HepG2 (cell line): ENCODE results near the gene TSPAN3. TPM values are rescaled to one million over a fixed set of nuclear protein-coding genes. Genes with fewer than 3 reads are reported as not detected.

Source experiments
- ATAC-seq: fragments of 200-7000 bp; cut with Tn5 transposase; 3 replicates; pipeline ENCODE4 v1.9.1; 2020; ENCODE audit warnings: mild to moderate bottlenecking, moderate library complexity
- BruUV-seq: library from RNA; stranded (reverse); fragments of 400-500 nt; replicated peaks from 2 replicates; lab custom pipeline; 2021; lab: Mats Ljungman, UMichigan
- CTCF ChIA-PET: fragments of 300-600 bp; formaldehyde crosslinking; extraction: SDS; loops from one replicate; lab custom pipeline; 2021; ENCODE audit warnings: low total read pairs, inconsistent platforms, low intra/inter-chr PET ratio; lab: Yijun Ruan, JAX
- POLR2A ChIA-PET: fragments of 350-600 bp; sonication (Branson Sonifier 250); formaldehyde crosslinking; loops from one replicate; lab custom pipeline; 2020; ENCODE audit warnings: antibody characterized with exemption, inconsistent platforms; lab: Yijun Ruan, JAX
- DNase-seq: peaks from one replicate; pipeline ENCODE4 v3.0.0-alpha.2; 2015; ENCODE audit warnings: low spot score
- FAIRE-seq: peaks from 3 replicates; lab custom pipeline; 2011; peaks lifted over from hg19 to GRCh38; lab: Jason Lieb, UNC
- H2AFZ ChIP-seq: one replicate; pipeline ENCODE4 v1.6.1; 2011; ENCODE audit warnings: low read length, inconsistent platforms
- H3K27ac ChIP-seq: fragments of 300-600 bp; 3 replicates; pipeline ENCODE4 v1.8.0; 2011; ENCODE audit warnings: mixed run types, mild to moderate bottlenecking, mixed read lengths, low read length, inconsistent platforms; ENCODE audit not compliant: insufficient read depth; ENCODE audit errors: extremely low read length
- H3K27me3 ChIP-seq, 2 experiments: fragments of 200-600 bp in 1 of 2; 2 replicates in 1 of 2; 3 replicates in 1 of 2; pipeline versions ENCODE4 v1.6.0 to v1.8.0; 2011; ENCODE audit warnings: low read length in 2 of 2, mild to moderate bottlenecking in 2 of 2, moderate library complexity in 2 of 2, inconsistent platforms in 1 of 2; ENCODE audit not compliant: insufficient read depth in 2 of 2, control insufficient read depth in 1 of 2
- H3K36me3 ChIP-seq, 2 experiments: fragments of 200-600 bp in 1 of 2; replicated peaks in 1 of 2; 2 replicates in 1 of 2; 3 replicates in 1 of 2; pipeline versions ENCODE4 v1.5.1 to v1.8.0; 2011; ENCODE audit warnings: low read length in 2 of 2, inconsistent platforms in 1 of 2; ENCODE audit not compliant: insufficient read depth in 2 of 2, control insufficient read depth in 1 of 2
- H3K4me1 ChIP-seq: 2 replicates; pipeline ENCODE4 v1.5.1; 2012; ENCODE audit warnings: low read length, inconsistent platforms; ENCODE audit not compliant: insufficient read depth
- H3K4me2 ChIP-seq: 2 replicates; pipeline ENCODE4 v1.6.0; 2011; ENCODE audit warnings: low read depth, low read length, inconsistent platforms
- H3K4me3 ChIP-seq, 3 experiments: fragments of 200-600 bp in 1 of 3; sonication (generic), shearing (Covaris generic) in 1 of 3; replicated peaks in 1 of 3; 2 replicates each; pipeline ENCODE4 v1.5.1; 2011 to 2016; ENCODE audit warnings: low read length in 3 of 3, inconsistent platforms in 2 of 3, low read depth in 2 of 3, mild to moderate bottlenecking in 2 of 3, control low read depth in 1 of 3, mixed read lengths in 1 of 3; ENCODE audit not compliant: insufficient read depth in 1 of 3
- H3K79me2 ChIP-seq: one replicate; pipeline ENCODE4 v1.6.1; 2011; ENCODE audit warnings: low read length, inconsistent platforms; ENCODE audit not compliant: insufficient read depth
- H3K9ac ChIP-seq: 2 replicates; pipeline ENCODE4 v1.6.0; 2011; ENCODE audit warnings: mild to moderate bottlenecking, low read depth, low read length, inconsistent platforms; ENCODE audit not compliant: insufficient read depth
- H3K9me3 ChIP-seq: 2 replicates; pipeline ENCODE4 v1.5.1; 2012; ENCODE audit warnings: mild to moderate bottlenecking, low read length
- H4K20me1 ChIP-seq: 2 replicates; pipeline ENCODE4 v1.6.0; 2011; ENCODE audit warnings: inconsistent platforms, mild to moderate bottlenecking, low read length, moderate library complexity; ENCODE audit not compliant: insufficient read depth
- ASH2L ChIP-seq: fragments of 300-600, 200-600 bp; sonication (generic); IDR thresholded peaks from 2 replicates; pipeline ENCODE4 v1.7.0; 2017; ENCODE audit warnings: low read depth, mild to moderate bottlenecking, moderate library complexity, mixed read lengths, low read length; ENCODE audit not compliant: insufficient read length
- ATF2 ChIP-seq: sonication (generic); formaldehyde crosslinking; IDR thresholded peaks from 2 replicates; pipeline ENCODE4 v1.4.0; 2020; ENCODE audit warnings: missing genetic modification reagents
- CREB1 ChIP-seq, 2 experiments: fragments of 450-650 bp in 1 of 2; IDR thresholded peaks; 2 replicates each; pipeline ENCODE4 v1.6.1; 2016 to 2017; ENCODE audit warnings: control low read depth in 1 of 2, mild to moderate bottlenecking in 1 of 2, missing compliant biosample characterization in 1 of 2, missing genetic modification characterization in 1 of 2
- DRAP1 ChIP-seq: IDR thresholded peaks from 2 replicates; pipeline ENCODE4 v1.6.1; 2016; ENCODE audit warnings: missing genetic modification reagents, missing compliant biosample characterization
- ETV6 ChIP-seq: sonication (generic); formaldehyde crosslinking; conservative IDR thresholded peaks from 2 replicates; pipeline ENCODE4 v1.4.0; 2020; ENCODE audit warnings: missing genetic modification reagents
- FOXO1 ChIP-seq: sonication (generic); formaldehyde crosslinking; IDR thresholded peaks from 2 replicates; pipeline ENCODE4 v1.4.0; 2020; ENCODE audit warnings: missing genetic modification reagents
- HNF4G ChIP-seq, 2 experiments: sonication (generic) in 1 of 2; formaldehyde crosslinking in 1 of 2; IDR thresholded peaks; 2 replicates each; pipeline versions ENCODE4 v1.4.0 to v1.6.1; 2011 to 2020; ENCODE audit warnings: borderline replicate concordance in 2 of 2, low read depth in 2 of 2, mild to moderate bottlenecking in 2 of 2, low read length in 1 of 2, missing genetic modification reagents in 1 of 2, moderate library complexity in 1 of 2
- KLF16 ChIP-seq, 2 experiments: sonication (generic) in 1 of 2; formaldehyde crosslinking in 1 of 2; IDR thresholded peaks; 2 replicates each; pipeline versions ENCODE4 v1.6.1 to v1.8.0; 2016 to 2023; ENCODE audit warnings: missing genetic modification reagents in 2 of 2, missing compliant biosample characterization in 1 of 2
- MAF1 ChIP-seq: sonication (generic); formaldehyde crosslinking; IDR thresholded peaks from 2 replicates; pipeline ENCODE4 v1.5.0; 2020; ENCODE audit warnings: missing genetic modification reagents, borderline replicate concordance
- MIER3 ChIP-seq: IDR thresholded peaks from 2 replicates; pipeline ENCODE4 v1.6.1; 2016; ENCODE audit warnings: missing compliant biosample characterization, borderline replicate concordance
- RFX5 ChIP-seq: IDR thresholded peaks from 2 replicates; pipeline ENCODE4 v1.6.1; 2011; ENCODE audit warnings: low read depth, low read length, improper control_type of control experiment
- TCF7L2 ChIP-seq: IDR thresholded peaks from 2 replicates; pipeline ENCODE4 v1.6.1; 2011; ENCODE audit warnings: mild to moderate bottlenecking, low read depth, low read length, moderate library complexity
- TFE3 ChIP-seq: IDR thresholded peaks from 2 replicates; pipeline ENCODE4 v1.6.1; 2016
- ZBTB7A ChIP-seq: sonication (generic); formaldehyde crosslinking; IDR thresholded peaks from 2 replicates; pipeline ENCODE4 v1.8.0; 2022; ENCODE audit warnings: mild to moderate bottlenecking, missing genetic modification reagents
- ZFP82 ChIP-seq: sonication (generic); formaldehyde crosslinking; IDR thresholded peaks from 2 replicates; pipeline ENCODE4 v1.5.1; 2020; ENCODE audit warnings: mild to moderate bottlenecking, missing genetic modification reagents, borderline replicate concordance
- ZNF709 ChIP-seq: sonication (generic); formaldehyde crosslinking; IDR thresholded peaks from 2 replicates; pipeline ENCODE4 v1.5.0; 2020; ENCODE audit warnings: mild to moderate bottlenecking, missing genetic modification reagents
- ZNF770 ChIP-seq: sonication (generic); formaldehyde crosslinking; IDR thresholded peaks from 2 replicates; pipeline ENCODE4 v1.5.0; 2020; ENCODE audit warnings: mild to moderate bottlenecking, missing genetic modification reagents
- ZNF883 ChIP-seq: sonication (generic); formaldehyde crosslinking; IDR thresholded peaks from 2 replicates; pipeline ENCODE4 v1.5.1; 2020; ENCODE audit warnings: mild to moderate bottlenecking, missing genetic modification reagents; ENCODE audit errors: not compliant biosample characterization
- WGBS: methylation state at CpG from one replicate; pipeline ENCODE4 v1.1.6; 2017; ENCODE audit warnings: low lambda C conversion rate; 5-methylcytosine and 5-hydroxymethylcytosine counted together
- in situ Hi-C: cut with HindIII; loops from 2 replicates; pipeline ENCODE4 v1.10.0; 2017; ENCODE audit warnings: low pct_unique_long_range_greater_than_20kb; ENCODE audit not compliant: extremely low pct_ligation_motif_present
- intact Hi-C: fragments of 100-400 bp; cut with micrococcal nuclease; formaldehyde crosslinking; loops from one replicate; pipeline ENCODE4 v1.10.0; 2022; ENCODE audit not compliant: unreplicated experiment
- polyA plus RNA-seq, 8 experiments: library from polyadenylated mRNA; depleted of rRNA in 3 of 8; stranded (reverse) in 7 of 8; unstranded in 1 of 8; fragments of >200 nt; fragmentation: Illumina TruSeq in 4 of 8; extraction: Trizol in 4 of 8; gene quantifications; 2 replicates each; pipeline versions ENCODE4 v1.2.1 to v1.2.3, GENCODE V29; 2011 to 2016; ENCODE audit warnings: low read depth in 4 of 8, missing spikeins in 1 of 8, mixed read lengths in 1 of 8; ENCODE audit not compliant: insufficient read depth in 1 of 8
- total RNA-seq, 5 experiments: library from RNA; depleted of rRNA; stranded (reverse); fragments of >200 nt; fragmentation: Illumina TruSeq; extraction: Trizol; gene quantifications; 2 replicates each; pipeline ENCODE4 v1.2.3, GENCODE V29; 2016; ENCODE audit warnings: low read depth in 1 of 5

TSPAN3 gene
- total and polyA plus RNA-seq, 2 of the 13 experiments (the other 11 are each of a cell fraction or from before 2014, with no cell fraction given), result 167 to 170 TPM

GRCh38 chr15:77040673-77041072 lies 30.2 kb downstream of the TSPAN3 start:
- ChIA-PET POLR2A (no interaction called here), CTCF (no interaction called here)
- no peaks in the 10 kb centered on the region for H4K20me1 ChIP-seq
- H3K27ac ChIP-seq, result no peak overlapping the region
- intact Hi-C loops, result no loop called here
- no peaks in the 10 kb centered on the region for H3K4me1 ChIP-seq
- in situ Hi-C loops, result no loop called here
- H3K4me2 ChIP-seq, result no peak overlapping the region
- no peaks in the 10 kb centered on the region for H3K9me3 ChIP-seq
- H3K79me2 ChIP-seq, result no peaks in the 10 kb centered on the region
- no peak overlapping the region for H3K4me3 ChIP-seq
- WGBS, result 90% methylated on average over 5 of the region's 5 CpGs
- ATAC-seq (no peak), FAIRE-seq (no peak), DNase-seq (no peak)
- BruUV-seq, result no TSS peak
- no peaks in the 10 kb centered on the region for H3K27me3 ChIP-seq
- TF ChIP-seq CREB1 (IDR thresholded peaks at IDR 0.05) (no peak), CREB1 (CRISPR knock-in tag; IDR thresholded peaks at IDR 0.05) (no peak), ATF2 (no peak), ZFP82 (CRISPR knock-in tag) (no peak), DRAP1 (CRISPR knock-in tag) (no peak), MIER3 (CRISPR knock-in tag) (no peak), FOXO1 (CRISPR knock-in tag) (no peak), ETV6 (CRISPR knock-in tag) (no peak), ZNF709 (CRISPR knock-in tag) (no peak), TFE3 (CRISPR knock-in tag) (no peak), TCF7L2 (no peak), ZBTB7A (no peak), ZNF883 (CRISPR knock-in tag) (no peak), ZNF770 (CRISPR knock-in tag) (no peak), ASH2L (no peak), KLF16 (CRISPR knock-in tag; IDR thresholded peaks at IDR 0.05) (no peak), RFX5 (no peak), MAF1 (no peak), HNF4G (IDR thresholded peaks at IDR 0.05; ENCODE audit: borderline replicate concordance, low read depth, low read length) (no peak), HNF4G (CRISPR knock-in tag; IDR thresholded peaks at IDR 0.05; ENCODE audit: borderline replicate concordance, low read depth) (no peak)
- TF ChIP-seq, all 625 proteins: peak for 0
- H3K36me3 ChIP-seq, result peaks cover 9 to 30% of the 10 kb centered on the region in 2 experiments
- H3K9ac ChIP-seq, result no peak overlapping the region
- H2AFZ ChIP-seq, result no peak overlapping the region
